Right atrium auricular region (tissue), 2 donors: ENCODE data around the gene ZDHHC7. TPM values are rescaled to one million over a fixed set of nuclear protein-coding genes. Genes with fewer than 3 reads are reported as not detected.

ENCODE experiments used
- DNase-seq: peaks from one replicate; pipeline ENCODE4 v3.0.0-alpha.2; 2019; ENCODE audit warnings: low spot score
- H3K27ac ChIP-seq, 2 donors: fragments of 200-600 bp; sonication (generic); 1 replicate in 1 of 2; 2 replicates in 1 of 2; pipeline ENCODE4 v1.5.1; 2016 to 2019
- H3K27me3 ChIP-seq, 2 donors: fragments of 200-600 bp; sonication (generic); one replicate each; pipeline versions ENCODE4 v1.5.1 to v1.6.0; 2017 to 2019
- H3K36me3 ChIP-seq: fragments of 200-600 bp; sonication (generic); one replicate; pipeline ENCODE4 v1.5.1; 2016
- H3K4me1 ChIP-seq, 2 donors: fragments of 200-600 bp; sonication (generic); one replicate each; pipeline versions ENCODE4 v1.5.1 to v1.6.0; 2017 to 2019
- H3K4me3 ChIP-seq, 2 donors: fragments of 200-600 bp; sonication (generic); 1 replicate in 1 of 2; 2 replicates in 1 of 2; pipeline ENCODE4 v1.5.1; 2017 to 2019; ENCODE audit warnings: mild to moderate bottlenecking in 1 of 2, moderate library complexity in 1 of 2
- H3K9me3 ChIP-seq, 2 donors: fragments of 200-600 bp; sonication (generic); one replicate each; pipeline ENCODE4 v1.5.1; 2019
- total RNA-seq, 2 donors: library from RNA; depleted of rRNA; stranded (reverse); fragments of >200 nt; gene quantifications; one replicate each; pipeline ENCODE4 v1.1.0, GENCODE V29; 2016
- TF ChIP-seq, protein P1 (sequence below), 2 donors: fragments of 200-600 bp; sonication (generic); IDR thresholded peaks; one replicate each; pipeline ENCODE4 v1.5.1; 2019; ENCODE audit warnings: antibody characterized with exemption in 2 of 2

Gene ZDHHC7
- total RNA-seq, 2 donors from 2014 or later, result 36.0 to 48.7 TPM

DNA sequence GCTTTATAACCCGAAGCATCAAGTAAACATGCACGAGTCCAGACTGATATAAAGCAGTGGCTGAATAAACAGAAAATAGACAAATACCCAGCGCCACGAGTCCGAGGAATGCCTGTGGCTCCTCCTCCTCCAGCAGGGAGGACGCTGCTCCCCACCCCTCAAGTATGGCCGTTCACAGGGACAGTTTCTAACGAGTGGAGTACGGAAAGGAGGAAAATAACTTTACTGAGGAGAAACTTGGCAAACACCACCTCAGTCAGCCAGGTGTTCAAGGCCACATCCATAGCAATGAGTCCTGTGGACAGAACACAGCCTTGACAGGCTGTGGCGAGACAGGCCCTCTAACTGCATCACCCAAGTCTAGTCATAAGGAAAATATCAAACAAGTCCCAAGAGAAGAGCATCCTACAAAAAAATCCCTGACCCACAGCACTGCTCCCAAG is 9.2 kb downstream of the ZDHHC7 start:
- Histone ChIP-seq H3K27me3 (no peaks in the 10 kb centered on the region), H3K4me3 (peak overlapping the region in 1 of 2 donors; percentile 18), H3K27ac (peak overlapping the region; percentile 52 to 70), H3K4me1 (peaks cover 0 to 64% of the 10 kb centered on the region in 2 donors), H3K9me3 (no peaks in the 10 kb centered on the region), H3K36me3 (peaks cover 7% of the 10 kb centered on the region)
- DNase-seq, result no peak
- TF ChIP-seq, protein P1, sequence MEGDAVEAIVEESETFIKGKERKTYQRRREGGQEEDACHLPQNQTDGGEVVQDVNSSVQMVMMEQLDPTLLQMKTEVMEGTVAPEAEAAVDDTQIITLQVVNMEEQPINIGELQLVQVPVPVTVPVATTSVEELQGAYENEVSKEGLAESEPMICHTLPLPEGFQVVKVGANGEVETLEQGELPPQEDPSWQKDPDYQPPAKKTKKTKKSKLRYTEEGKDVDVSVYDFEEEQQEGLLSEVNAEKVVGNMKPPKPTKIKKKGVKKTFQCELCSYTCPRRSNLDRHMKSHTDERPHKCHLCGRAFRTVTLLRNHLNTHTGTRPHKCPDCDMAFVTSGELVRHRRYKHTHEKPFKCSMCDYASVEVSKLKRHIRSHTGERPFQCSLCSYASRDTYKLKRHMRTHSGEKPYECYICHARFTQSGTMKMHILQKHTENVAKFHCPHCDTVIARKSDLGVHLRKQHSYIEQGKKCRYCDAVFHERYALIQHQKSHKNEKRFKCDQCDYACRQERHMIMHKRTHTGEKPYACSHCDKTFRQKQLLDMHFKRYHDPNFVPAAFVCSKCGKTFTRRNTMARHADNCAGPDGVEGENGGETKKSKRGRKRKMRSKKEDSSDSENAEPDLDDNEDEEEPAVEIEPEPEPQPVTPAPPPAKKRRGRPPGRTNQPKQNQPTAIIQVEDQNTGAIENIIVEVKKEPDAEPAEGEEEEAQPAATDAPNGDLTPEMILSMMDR (IDR thresholded peaks at IDR 0.05), result no peak

DNA sequence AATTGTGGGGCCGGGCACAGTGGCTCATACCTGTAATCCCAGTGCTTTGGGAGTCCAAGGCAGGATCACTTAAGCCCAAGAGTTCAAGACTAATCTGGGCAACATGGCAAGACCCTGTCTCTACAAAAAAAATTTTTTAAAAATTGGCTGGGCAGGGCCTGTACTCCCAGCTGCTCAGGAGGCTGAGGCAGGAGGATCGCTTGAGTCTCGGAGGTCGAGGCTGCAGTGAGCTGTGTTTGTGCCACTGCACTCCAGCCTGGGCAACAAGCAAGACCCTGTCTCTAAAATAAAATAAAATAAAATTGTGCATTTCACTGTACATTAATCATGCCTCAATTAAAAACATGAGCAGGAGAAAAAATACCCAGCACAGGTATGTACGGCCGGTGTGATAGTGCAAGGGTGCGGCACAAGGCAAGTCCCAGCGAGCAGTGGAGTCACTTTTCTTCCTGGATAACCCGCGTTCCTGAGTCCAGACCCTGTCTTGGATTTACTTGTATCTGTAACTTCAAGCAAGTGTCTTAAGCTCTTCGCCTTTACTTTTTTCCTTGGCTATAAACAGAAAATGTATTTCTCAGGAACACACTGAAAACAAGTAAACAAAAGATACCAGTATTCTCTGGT is 11.4 kb downstream of the ZDHHC7 start:
- no peaks in the 10 kb centered on the region for H3K27me3 ChIP-seq
- peaks cover 15% of the 10 kb centered on the region for H3K36me3 ChIP-seq
- DNase-seq, result no peak
- H3K27ac ChIP-seq, result no peak overlapping the region
- H3K4me3 ChIP-seq, result no peak overlapping the region
- peaks cover 0 to 46% of the 10 kb centered on the region in 2 donors for H3K4me1 ChIP-seq
- TF ChIP-seq, protein P1 (IDR thresholded peaks at IDR 0.05), result no peak
- no peaks in the 10 kb centered on the region for H3K9me3 ChIP-seq

DNA sequence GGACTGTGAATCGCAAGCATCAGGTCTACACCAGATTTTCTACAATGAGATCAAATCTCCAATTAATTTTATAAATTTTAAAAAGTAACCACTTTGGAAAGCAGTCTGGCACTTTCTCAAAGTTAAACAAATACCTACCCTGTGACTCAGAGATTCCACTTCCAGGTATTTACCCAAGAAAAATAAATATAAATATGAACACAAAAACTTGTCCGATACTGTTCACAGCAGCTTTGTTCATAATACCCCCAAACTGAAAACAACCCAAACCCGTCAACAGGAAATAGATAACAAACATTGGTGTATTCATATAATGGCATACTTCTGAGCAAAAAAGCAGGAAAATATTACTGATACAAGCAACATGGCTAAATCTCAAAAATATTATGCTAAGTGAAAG is 12.1 kb downstream of the ZDHHC7 start:
- TF ChIP-seq, protein P1 (IDR thresholded peaks at IDR 0.05), result no peak
- H3K27me3 ChIP-seq, result no peaks in the 10 kb centered on the region
- peaks cover 23% of the 10 kb centered on the region for H3K36me3 ChIP-seq
- DNase-seq, result no peak
- H3K9me3 ChIP-seq, result no peaks in the 10 kb centered on the region
- no peak overlapping the region for H3K27ac ChIP-seq
- H3K4me3 ChIP-seq, result no peak overlapping the region
- H3K4me1 ChIP-seq, result peaks cover 0 to 43% of the 10 kb centered on the region in 2 donors

DNA sequence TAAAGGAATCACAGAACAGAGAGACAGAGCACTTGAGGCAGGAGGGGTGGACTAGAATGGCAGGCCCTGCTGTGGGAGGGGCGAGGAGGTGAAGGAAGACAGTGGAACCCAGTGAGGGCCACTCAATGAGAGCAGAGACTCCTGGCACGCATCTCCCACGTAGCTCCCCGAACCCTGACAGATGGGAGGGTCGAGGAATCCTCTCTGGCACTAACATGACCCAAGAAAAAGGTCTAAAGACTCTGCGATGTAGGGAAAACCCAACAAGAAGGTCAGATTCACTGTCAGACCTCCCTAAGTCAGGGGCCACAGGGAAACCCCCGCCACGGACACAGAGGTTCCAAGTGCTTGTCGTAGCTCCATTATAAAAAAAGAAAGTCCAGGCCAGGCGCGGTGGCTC is 15.0 kb downstream of the ZDHHC7 start:
- DNase-seq, result no peak
- H3K36me3 ChIP-seq, result peaks cover 33% of the 10 kb centered on the region
- H3K4me3 ChIP-seq, result no peak overlapping the region
- H3K4me1 ChIP-seq, result peaks cover 0 to 33% of the 10 kb centered on the region in 2 donors
- H3K27ac ChIP-seq, result no peak overlapping the region
- TF ChIP-seq, protein P1 (IDR thresholded peaks at IDR 0.05), result no peak
- no peaks in the 10 kb centered on the region for H3K27me3 ChIP-seq
- no peaks in the 10 kb centered on the region for H3K9me3 ChIP-seq

DNA sequence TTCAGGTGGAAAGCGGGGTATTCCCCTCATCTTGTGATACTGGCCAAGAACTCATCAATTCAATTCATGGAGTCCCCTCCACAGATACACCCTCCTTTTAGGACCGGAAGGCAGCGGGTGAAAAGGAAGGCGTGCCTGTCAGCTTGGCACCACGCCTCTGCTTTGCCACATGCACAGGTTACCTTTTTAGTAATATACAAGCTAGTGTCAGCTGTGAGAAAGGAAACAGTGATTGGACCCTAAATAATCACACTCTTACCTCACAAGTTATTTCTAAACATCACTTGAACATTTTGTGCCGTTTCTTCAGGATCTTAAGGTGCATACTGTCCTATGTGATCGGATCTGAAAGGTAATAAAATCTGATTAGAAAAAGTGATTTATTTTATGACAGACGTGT is 15.7 kb downstream of the ZDHHC7 start:
- Histone ChIP-seq H3K36me3 (peaks cover 33% of the 10 kb centered on the region), H3K4me1 (peaks cover 0 to 26% of the 10 kb centered on the region in 2 donors), H3K27ac (peak overlapping the region; percentile 59 to 60), H3K9me3 (no peaks in the 10 kb centered on the region), H3K27me3 (no peaks in the 10 kb centered on the region), H3K4me3 (no peak overlapping the region)
- no peak for DNase-seq
- TF ChIP-seq, protein P1 (IDR thresholded peaks at IDR 0.05), result no peak

DNA sequence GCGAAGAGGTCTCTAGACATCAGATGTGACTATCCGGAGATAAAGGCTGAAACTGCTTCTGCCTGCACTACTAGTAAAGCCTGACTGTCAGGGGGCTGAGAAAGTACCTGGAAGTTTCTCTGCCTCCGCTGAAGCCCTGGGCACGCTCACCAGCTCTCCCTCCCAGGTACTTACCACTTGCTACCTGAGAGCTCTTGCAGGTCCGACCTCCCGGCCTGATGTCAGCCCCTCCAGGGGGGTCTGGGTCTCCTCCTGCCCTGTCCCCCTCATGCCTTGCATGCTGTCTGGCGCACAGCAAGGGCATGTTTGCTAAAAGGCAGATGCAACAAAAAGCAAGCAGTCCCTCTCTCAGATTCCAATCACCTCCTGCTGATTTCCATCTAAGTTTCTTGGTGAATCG is 17.4 kb downstream of the ZDHHC7 start:
- no peaks in the 10 kb centered on the region for H3K9me3 ChIP-seq
- H3K27ac ChIP-seq, result peak overlapping the region; percentile 59 to 60
- H3K4me3 ChIP-seq, result no peak overlapping the region
- TF ChIP-seq, protein P1 (IDR thresholded peaks at IDR 0.05), result no peak
- no peak for DNase-seq
- H3K4me1 ChIP-seq, result peaks cover 0 to 24% of the 10 kb centered on the region in 2 donors
- H3K27me3 ChIP-seq, result no peaks in the 10 kb centered on the region
- peaks cover 41% of the 10 kb centered on the region for H3K36me3 ChIP-seq
